GM12864 (cell line): ENCODE data around the gene KAZALD1.

Experiments
- DNase-seq: peaks from one replicate; pipeline ENCODE4 v3.0.0-alpha.2; 2011; ENCODE audit warnings: low read depth
- H3K4me3 ChIP-seq: 2 replicates; pipeline ENCODE4 v1.5.1; 2011; ENCODE audit warnings: mild to moderate bottlenecking, low read depth, low read length, control low read depth
- TF ChIP-seq, protein P1 (sequence below): IDR thresholded peaks from 2 replicates; pipeline ENCODE4 v1.5.1; 2011; ENCODE audit warnings: low read depth, mild to moderate bottlenecking, moderate library complexity, low read length, control low read depth, inconsistent platforms; ENCODE audit errors: missing control alignments

The KAZALD1 gene

GRCh38 chr10:101079874-101080273 lies 18.1 kb downstream of the KAZALD1 start:
- H3K4me3 ChIP-seq, result no peak overlapping the region
- DNase-seq, result no peak
- TF ChIP-seq, protein P1, sequence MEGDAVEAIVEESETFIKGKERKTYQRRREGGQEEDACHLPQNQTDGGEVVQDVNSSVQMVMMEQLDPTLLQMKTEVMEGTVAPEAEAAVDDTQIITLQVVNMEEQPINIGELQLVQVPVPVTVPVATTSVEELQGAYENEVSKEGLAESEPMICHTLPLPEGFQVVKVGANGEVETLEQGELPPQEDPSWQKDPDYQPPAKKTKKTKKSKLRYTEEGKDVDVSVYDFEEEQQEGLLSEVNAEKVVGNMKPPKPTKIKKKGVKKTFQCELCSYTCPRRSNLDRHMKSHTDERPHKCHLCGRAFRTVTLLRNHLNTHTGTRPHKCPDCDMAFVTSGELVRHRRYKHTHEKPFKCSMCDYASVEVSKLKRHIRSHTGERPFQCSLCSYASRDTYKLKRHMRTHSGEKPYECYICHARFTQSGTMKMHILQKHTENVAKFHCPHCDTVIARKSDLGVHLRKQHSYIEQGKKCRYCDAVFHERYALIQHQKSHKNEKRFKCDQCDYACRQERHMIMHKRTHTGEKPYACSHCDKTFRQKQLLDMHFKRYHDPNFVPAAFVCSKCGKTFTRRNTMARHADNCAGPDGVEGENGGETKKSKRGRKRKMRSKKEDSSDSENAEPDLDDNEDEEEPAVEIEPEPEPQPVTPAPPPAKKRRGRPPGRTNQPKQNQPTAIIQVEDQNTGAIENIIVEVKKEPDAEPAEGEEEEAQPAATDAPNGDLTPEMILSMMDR, result no peak

DNA sequence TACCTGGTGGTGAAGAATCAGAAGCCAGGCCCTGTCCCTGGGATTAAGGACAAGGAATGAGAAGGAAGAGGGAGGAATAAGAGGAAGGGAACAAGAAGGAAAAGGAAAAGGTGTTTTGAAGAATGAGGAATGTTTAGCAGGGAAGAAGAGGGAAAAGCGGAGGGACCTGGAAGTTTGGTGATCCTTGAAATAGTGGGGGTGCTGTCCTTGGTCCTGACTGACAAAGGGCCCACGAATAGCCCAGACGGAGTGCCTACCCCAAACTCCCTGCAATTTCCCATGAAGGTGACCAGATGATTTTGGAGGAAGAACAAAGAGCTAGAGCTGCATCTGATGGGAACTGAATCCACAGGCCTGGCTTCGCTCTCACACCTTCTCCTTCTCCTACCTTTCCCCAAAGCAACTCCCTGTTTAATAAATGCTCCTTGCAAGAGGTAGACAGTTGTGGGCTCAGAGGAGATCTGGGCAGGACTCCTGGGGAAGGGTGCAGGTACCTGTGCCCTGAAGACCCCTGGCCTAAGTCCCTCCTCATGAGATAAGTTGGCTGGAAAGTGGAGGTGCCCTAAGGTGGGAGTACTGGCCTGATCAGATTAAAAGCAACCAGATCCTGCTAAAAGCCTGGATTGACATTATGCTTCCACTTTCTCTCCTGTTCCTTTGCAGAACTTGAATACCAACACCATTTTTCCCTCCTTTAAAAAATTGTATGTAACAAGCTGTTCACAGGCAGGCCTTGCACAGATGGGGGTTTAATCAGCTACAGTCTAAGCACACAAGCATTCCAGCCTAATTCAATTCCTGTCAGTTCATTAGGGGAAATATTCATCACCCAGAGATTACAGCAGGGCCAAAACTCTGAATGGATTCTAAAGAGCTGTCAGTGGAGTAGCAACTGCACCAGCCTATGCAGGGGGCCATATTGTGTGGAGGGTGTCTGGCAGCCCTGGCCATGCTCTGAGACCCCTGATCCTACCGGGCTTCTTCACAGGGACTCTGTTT lies 19.4 kb downstream of the KAZALD1 start:
- TF ChIP-seq, protein P1, result no peak
- no peak for DNase-seq
- H3K4me3 ChIP-seq, result no peak overlapping the region

GRCh38 chr10:101085846-101086245 lies 24.1 kb downstream of the KAZALD1 start:
- DNase-seq, result no peak
- TF ChIP-seq, protein P1, result no peak
- no peak overlapping the region for H3K4me3 ChIP-seq

- H3K4me3 ChIP-seq, result no peak overlapping the region
- TF ChIP-seq, protein P1, result no peak
- no peak for DNase-seq
These were observed 25.6 kb downstream of the KAZALD1 start for GRCh38 chr10:101087376-101087775.

GRCh38 chr10:101087965-101088364 lies 26.2 kb downstream of the KAZALD1 start:
- DNase-seq, result no peak

GRCh38 chr10:101089520-101090299 lies 27.9 kb downstream of the KAZALD1 start:
- TF ChIP-seq, protein P1, result no peak
- DNase-seq, result no peak
- no peak overlapping the region for H3K4me3 ChIP-seq

More at GRCh38 chr10:101087965-101088364, 26.2 kb downstream of the KAZALD1 start:
- no peak overlapping the region for H3K4me3 ChIP-seq
- TF ChIP-seq, protein P1, result no peak
